ENCODE results near the gene ABHD17B. TPM values are rescaled to one million over a fixed set of nuclear protein-coding genes. Genes with fewer than 3 reads are reported as not detected.

ABHD17B gene
- total and polyA plus RNA-seq, 10 of the 15 experiments (the other 5 are each of a cell fraction or from before 2014, with no cell fraction given): 3.5 to 21.4 (median 16.6) TPM

- TF ChIP-seq ZZZ3 (IDR thresholded peaks at IDR 0.05; ENCODE audit: control insufficient read depth, insufficient read length, low read depth): no peak
These were observed 80.1 kb downstream of the ABHD17B start (continued) for GRCh38 chr9:71830929-71831328.

GRCh38 chr9:71830153-71830552, 80.8 kb downstream of the ABHD17B start:
- Histone ChIP-seq H3K4me3 (no peak overlapping the region), H3K9me3 (replicated peaks; ENCODE audit: control insufficient read depth, insufficient read depth, low read length) (no peaks in the 10 kb centered on the region), H4K20me1 (ENCODE audit: control insufficient read depth, insufficient read depth) (no peaks in the 10 kb centered on the region), H3K27ac (ENCODE audit: control insufficient read depth, insufficient read depth) (no peak overlapping the region), H3K79me2 (ENCODE audit: control insufficient read depth, insufficient read depth, low read length) (no peaks in the 10 kb centered on the region), H3K9ac (ENCODE audit: control insufficient read depth, insufficient read depth, low read length) (no peak overlapping the region), H3K27me3 (replicated peaks in 1 of 2; ENCODE audit: control insufficient read depth in 2 of 2, insufficient read depth in 2 of 2, low read length in 1 of 2) (no peaks in the 10 kb centered on the region), H3K4me2 (ENCODE audit: control insufficient read depth, insufficient read depth) (no peak overlapping the region), H3K4me1 (ENCODE audit: control insufficient read depth, insufficient read depth, low read length) (no peaks in the 10 kb centered on the region), H2AFZ (ENCODE audit: control insufficient read depth, low read depth, low read length) (no peak overlapping the region), H3K36me3 (ENCODE audit: control insufficient read depth in 2 of 2, insufficient read depth in 2 of 2, low read length in 1 of 2) (no peaks in the 10 kb centered on the region)
- POLR2A ChIA-PET: no interaction called here
- TF ChIP-seq POLR2AphosphoS5 (IDR thresholded peaks at IDR 0.05; ENCODE audit: low read length) (no peak), JUNB (IDR thresholded peaks at IDR 0.05) (no peak), HDGF (IDR thresholded peaks at IDR 0.05) (no peak), SKIL (IDR thresholded peaks at IDR 0.05; ENCODE audit: low read depth, poor library complexity, severe bottlenecking) (no peak)
- no TSS peak for BruUV-seq (replicated peaks)
- no peak for FAIRE-seq
- CTCF ChIA-PET: interaction anchor here (3.7 kb wide), 1 partner anchor 11 kb away, joined by 22 read pairs; no protein-coding TSS in a partner anchor
- in situ Hi-C loops (cut with MboI) (no loop called here), intact Hi-C loops (cut with micrococcal nuclease; ENCODE audit: unreplicated experiment) (no loop called here)
- no peak for ATAC-seq
- RAD21 ChIA-PET (ENCODE audit: unreplicated experiment): no interaction called here
- SMC1A ChIA-PET (ENCODE audit: uncharacterized antibody, unreplicated experiment): no interaction called here
- 41% methylated on average over 3 of the region's 3 CpGs for WGBS (ENCODE audit: insufficient coverage, insufficient replicate concordance, low lambda C conversion rate, missing lambda C conversion rate)
- DNase-seq (ENCODE audit: low read depth, low spot score): no peak
